PC-3 (cell line): ENCODE data around the gene PDE6G. TPM values are rescaled to one million over a fixed set of nuclear protein-coding genes. Genes with fewer than 3 reads are reported as not detected.
"Not testable (repeated sequence)": the region's sequence is repeated elsewhere in the genome, so short reads cannot be mapped to it uniquely, and the experiment has no call there.

Experiments
- ATAC-seq: fragments of 200-7000 bp; cut with Tn5 transposase; 2 replicates; pipeline ENCODE4 v1.9.1; 2020; ENCODE audit warnings: mild to moderate bottlenecking, moderate library complexity
- BruUV-seq: library from RNA; stranded (reverse); fragments of 400-500 nt; replicated peaks from 2 replicates; lab custom pipeline; 2021; lab: Mats Ljungman, UMichigan
- CTCF ChIA-PET: fragments of 300-600 bp; sonication (Branson Sonifier 250); formaldehyde crosslinking; loops from one replicate; lab custom pipeline; 2022; ENCODE audit warnings: antibody characterized with exemption; lab: Charles Lee
- POLR2A ChIA-PET: fragments of 300-600 bp; sonication (Branson Sonifier 250); formaldehyde crosslinking; loops from one replicate; lab custom pipeline; 2022; ENCODE audit warnings: antibody characterized with exemption; ENCODE audit not compliant: unreplicated experiment; lab: Charles Lee
- DNase-seq: peaks from one replicate; pipeline ENCODE4 v3.0.0-alpha.2; 2015
- H2AFZ ChIP-seq: fragments of 300-600 bp; sonication (generic); 2 replicates; pipeline ENCODE4 v1.6.0; 2016; ENCODE audit warnings: antibody characterized with exemption, low read length
- H3F3A ChIP-seq: fragments of 300-600 bp; sonication (generic); one replicate; pipeline ENCODE4 v1.6.0; 2017; ENCODE audit warnings: antibody characterized with exemption, low read length, control low read depth, mild to moderate bottlenecking; ENCODE audit not compliant: unreplicated experiment
- H3K27ac ChIP-seq: fragments of 300-600 bp; sonication (generic); 2 replicates; pipeline ENCODE4 v1.5.1; 2016; ENCODE audit warnings: mild to moderate bottlenecking, low read length
- H3K27me3 ChIP-seq: fragments of 300-600 bp; sonication (generic); 2 replicates; pipeline ENCODE4 v1.6.1; 2016; ENCODE audit warnings: low read length, mixed read lengths
- H3K36me3 ChIP-seq: fragments of 300-600 bp; sonication (generic); 2 replicates; pipeline ENCODE4 v1.6.1; 2016; ENCODE audit warnings: low read depth, mixed run types, low read length, mixed read lengths
- H3K4me1 ChIP-seq: fragments of 300-600 bp; sonication (generic); 2 replicates; pipeline ENCODE4 v1.5.1; 2016; ENCODE audit warnings: low read length; ENCODE audit not compliant: insufficient read depth
- H3K4me2 ChIP-seq: fragments of 300-600 bp; sonication (generic); 2 replicates; pipeline ENCODE4 v1.6.0; 2016; ENCODE audit warnings: low read length
- H3K4me3 ChIP-seq: fragments of 300-600 bp; sonication (generic); 2 replicates; pipeline ENCODE4 v1.5.1; 2016; ENCODE audit warnings: mild to moderate bottlenecking, low read length, mixed read lengths
- H3K79me2 ChIP-seq: fragments of 300-600 bp; sonication (generic); 2 replicates; pipeline ENCODE4 v1.6.1; 2017; ENCODE audit warnings: low read length, mixed read lengths
- H3K9ac ChIP-seq: fragments of 300-600 bp; sonication (generic); 2 replicates; pipeline ENCODE4 v1.6.0; 2016; ENCODE audit warnings: mild to moderate bottlenecking, low read length
- H3K9me2 ChIP-seq: fragments of 300-600 bp; sonication (generic); replicated peaks from 2 replicates; pipeline ENCODE4 v1.6.1; 2016; ENCODE audit warnings: mixed run types, low read length, mixed read lengths
- H3K9me3 ChIP-seq: fragments of 300-600 bp; sonication (generic); 2 replicates; pipeline ENCODE4 v1.6.1; 2016; ENCODE audit warnings: low read length, mixed read lengths
- H4K20me1 ChIP-seq: fragments of 300-600 bp; sonication (generic); 2 replicates; pipeline ENCODE4 v1.6.1; 2016; ENCODE audit warnings: low read length, mixed read lengths
- EZH2 ChIP-seq: fragments of 300-600 bp; sonication (generic); IDR thresholded peaks from one replicate; pipeline ENCODE4 v1.6.1; 2017; ENCODE audit warnings: antibody characterized with exemption, mild to moderate bottlenecking, low read length; ENCODE audit not compliant: unreplicated experiment
- EZH2phosphoT487 ChIP-seq: fragments of 300-600 bp; sonication (generic); IDR thresholded peaks from 2 replicates; pipeline ENCODE4 v1.6.1; 2018; ENCODE audit warnings: mild to moderate bottlenecking, antibody characterized with exemption, low read length, borderline replicate concordance
- intact Hi-C: fragments of 100-400 bp; cut with micrococcal nuclease; formaldehyde crosslinking; loops from 2 replicates; pipeline ENCODE4 v1.9.0; 2023
- total RNA-seq: library from RNA; depleted of rRNA; stranded (reverse); fragments of >200 nt; gene quantifications from 2 replicates; pipeline ENCODE4 v1.2.3, GENCODE V29; 2014
- TF ChIP-seq, protein P1 (sequence below): fragments of 300-600 bp; sonication (generic); conservative IDR thresholded peaks from 2 replicates; pipeline ENCODE4 v1.5.1; 2017; ENCODE audit warnings: antibody characterized with exemption, low read depth, mild to moderate bottlenecking, low read length

Gene PDE6G
- total RNA-seq, 1 experiment from 2014 or later = not detected

DNA sequence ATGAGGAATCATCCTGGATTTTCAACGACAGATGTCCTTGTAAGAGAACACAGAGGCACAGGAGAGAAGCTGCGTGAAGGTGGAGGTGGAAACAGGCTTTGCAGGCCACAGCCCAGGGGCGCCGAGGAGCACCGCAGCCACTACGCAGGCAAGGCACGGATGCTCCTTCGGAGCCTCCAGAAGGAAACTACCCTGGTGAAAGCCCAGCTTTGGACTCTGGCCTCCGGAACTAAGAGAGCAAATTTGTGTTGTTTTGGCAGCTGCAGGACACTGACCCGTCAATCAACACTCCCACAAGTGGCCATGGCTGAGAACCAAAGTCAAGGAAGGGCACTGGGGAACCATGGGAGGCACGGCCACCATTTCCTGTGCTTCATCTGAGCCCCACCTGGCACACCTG, 23.8 kb upstream of the PDE6G start:
- Histone ChIP-seq H3F3A (peaks cover 5% of the 10 kb centered on the region), H3K4me3 (no peak overlapping the region), H3K27ac (no peak overlapping the region), H3K9me3 (no peaks in the 10 kb centered on the region), H3K79me2 (peaks cover 41% of the 10 kb centered on the region), H3K36me3 (0 out of 2 replicates have a peak, but pooled peaks cover 4% of the 10 kb centered on the region), H3K4me1 (peaks cover 12% of the 10 kb centered on the region), H3K9me2 (no peaks in the 10 kb centered on the region), H2AFZ (no peak overlapping the region), H4K20me1 (peaks cover 6% of the 10 kb centered on the region), H3K9ac (no peak overlapping the region), H3K27me3 (no peaks in the 10 kb centered on the region), H3K4me2 (no peak overlapping the region)
- TF ChIP-seq EZH2phosphoT487 = no peak
- TF ChIP-seq EZH2 = no peak
- TF ChIP-seq, protein P1, sequence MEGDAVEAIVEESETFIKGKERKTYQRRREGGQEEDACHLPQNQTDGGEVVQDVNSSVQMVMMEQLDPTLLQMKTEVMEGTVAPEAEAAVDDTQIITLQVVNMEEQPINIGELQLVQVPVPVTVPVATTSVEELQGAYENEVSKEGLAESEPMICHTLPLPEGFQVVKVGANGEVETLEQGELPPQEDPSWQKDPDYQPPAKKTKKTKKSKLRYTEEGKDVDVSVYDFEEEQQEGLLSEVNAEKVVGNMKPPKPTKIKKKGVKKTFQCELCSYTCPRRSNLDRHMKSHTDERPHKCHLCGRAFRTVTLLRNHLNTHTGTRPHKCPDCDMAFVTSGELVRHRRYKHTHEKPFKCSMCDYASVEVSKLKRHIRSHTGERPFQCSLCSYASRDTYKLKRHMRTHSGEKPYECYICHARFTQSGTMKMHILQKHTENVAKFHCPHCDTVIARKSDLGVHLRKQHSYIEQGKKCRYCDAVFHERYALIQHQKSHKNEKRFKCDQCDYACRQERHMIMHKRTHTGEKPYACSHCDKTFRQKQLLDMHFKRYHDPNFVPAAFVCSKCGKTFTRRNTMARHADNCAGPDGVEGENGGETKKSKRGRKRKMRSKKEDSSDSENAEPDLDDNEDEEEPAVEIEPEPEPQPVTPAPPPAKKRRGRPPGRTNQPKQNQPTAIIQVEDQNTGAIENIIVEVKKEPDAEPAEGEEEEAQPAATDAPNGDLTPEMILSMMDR = no peak
- ATAC-seq (no peak), DNase-seq (no peak)
- intact Hi-C loops = no loop called here
- BruUV-seq = no TSS peak
- ChIA-PET POLR2A (no interaction called here), CTCF (no interaction called here)

DNA sequence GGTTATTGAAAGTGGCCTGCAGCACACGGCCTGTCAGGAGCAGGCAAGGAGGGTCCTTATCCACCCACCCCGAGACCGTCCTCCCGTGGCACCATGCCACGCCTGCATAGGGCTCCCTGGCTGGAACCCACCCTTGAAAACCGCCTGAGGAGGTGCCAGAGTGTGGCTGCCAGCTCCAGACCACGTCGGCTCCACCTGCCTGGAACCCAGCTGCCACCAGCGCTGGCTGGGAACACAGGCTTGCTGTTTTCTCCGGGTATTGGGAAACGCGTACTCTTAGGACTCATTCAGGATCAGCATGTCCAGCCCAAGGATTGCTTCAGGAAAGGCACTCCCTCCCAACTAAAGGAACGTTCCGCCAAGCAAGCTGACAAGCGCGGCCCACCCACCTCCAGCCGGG, 20.6 kb upstream of the PDE6G start:
- ATAC-seq = no peak
- Histone ChIP-seq H3K9me3 (no peaks in the 10 kb centered on the region), H4K20me1 (no peaks in the 10 kb centered on the region), H3K4me3 (no peak overlapping the region), H3K9ac (no peak overlapping the region), H3F3A (no peaks in the 10 kb centered on the region), H3K4me1 (no peaks in the 10 kb centered on the region), H2AFZ (no peak overlapping the region), H3K4me2 (no peak overlapping the region), H3K9me2 (no peaks in the 10 kb centered on the region), H3K27me3 (no peaks in the 10 kb centered on the region), H3K36me3 (peaks cover 18% of the 10 kb centered on the region; the same call in 1 of the 2 replicates), H3K27ac (no peak overlapping the region), H3K79me2 (peaks cover 12% of the 10 kb centered on the region)
- BruUV-seq = no TSS peak
- intact Hi-C loops = no loop called here
- CTCF ChIA-PET = no interaction called here
- TF ChIP-seq EZH2 (no peak), EZH2phosphoT487 (no peak)
- TF ChIP-seq, protein P1 = no peak
- POLR2A ChIA-PET = no interaction called here
- no peak for DNase-seq

DNA sequence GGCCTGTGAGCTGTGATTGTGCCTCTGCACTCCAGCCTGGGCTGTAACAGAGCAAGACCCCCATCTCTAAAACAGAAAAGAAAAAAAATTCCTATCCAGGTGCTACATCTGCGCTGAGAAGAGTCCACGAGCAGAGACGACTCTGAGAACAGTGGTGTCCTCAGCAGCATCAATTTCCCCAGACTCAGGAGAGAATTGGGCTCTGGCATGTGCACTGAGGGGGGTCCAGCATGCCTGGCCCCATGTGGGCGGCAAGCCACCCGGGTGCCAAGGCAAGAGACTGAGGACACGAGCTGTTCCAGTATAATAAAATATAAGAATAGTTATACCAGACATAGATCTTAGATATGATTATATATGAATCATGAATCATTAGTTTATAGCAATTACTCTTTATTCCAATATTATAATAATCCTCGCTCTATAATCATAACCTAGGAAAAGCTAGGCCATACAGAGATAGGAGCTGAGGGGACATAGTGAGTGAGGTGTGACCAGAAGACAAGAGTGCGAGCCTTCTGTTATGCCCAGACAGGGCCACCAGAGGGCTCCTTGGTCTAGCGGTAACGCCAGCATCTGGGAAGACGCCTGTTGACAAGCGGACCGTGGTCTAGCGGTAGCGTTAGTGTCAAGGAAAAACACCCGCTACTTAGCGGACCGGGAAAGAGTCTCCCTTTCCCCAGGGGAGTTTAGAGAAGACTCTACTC, 19.3 kb upstream of the PDE6G start:
- ATAC-seq, H3K9me2 ChIP-seq, H3K27me3 ChIP-seq, H3F3A ChIP-seq, H3K27ac ChIP-seq, H3K79me2 ChIP-seq, H2AFZ ChIP-seq, H3K4me2 ChIP-seq, BruUV-seq, H3K4me1 ChIP-seq, H3K4me3 ChIP-seq, H3K9me3 ChIP-seq, intact Hi-C loops, POLR2A ChIA-PET, H4K20me1 ChIP-seq, H3K9ac ChIP-seq: not testable (repeated sequence)
- peak; percentile 43 for DNase-seq
- CTCF ChIA-PET = interaction anchor here (0.5 kb wide), 1 partner anchor 183 kb away, joined by 4 read pairs; no protein-coding TSS in a partner anchor
- H3K36me3 ChIP-seq = peaks cover 24% of the 10 kb centered on the region; the same call in 1 of the 2 replicates
- TF ChIP-seq, protein P1 = peak; percentile 44; the same call in 1 of the 2 replicates
